IMR-90 (cell line): Measurements from ENCODE around the gene NNMT. TPM values are rescaled to one million over a fixed set of nuclear protein-coding genes. Genes with fewer than 3 reads are reported as not detected.

Experiments
- ATAC-seq: fragments of 200-7000 bp; cut with Tn5 transposase; 2 replicates; pipeline ENCODE4 v1.9.1; 2020; ENCODE audit warnings: low read depth, mild to moderate bottlenecking, moderate library complexity
- BruUV-seq: library from RNA; stranded (reverse); fragments of 400-500 nt; replicated peaks from 2 replicates; lab custom pipeline; 2021; lab: Mats Ljungman, UMichigan
- CTCF ChIA-PET: fragments of 300-600 bp; formaldehyde crosslinking; extraction: SDS; loops from one replicate; lab custom pipeline; 2021; ENCODE audit warnings: antibody characterized with exemption; lab: Yijun Ruan, JAX
- POLR2A ChIA-PET: fragments of 300-600 bp; sonication (Branson Sonifier 250); formaldehyde crosslinking; loops from one replicate; lab custom pipeline; 2022; ENCODE audit warnings: antibody characterized with exemption; ENCODE audit not compliant: unreplicated experiment; lab: Charles Lee
- DNase-seq: peaks from one replicate; pipeline ENCODE4 v3.0.0; 2013
- H2AFZ ChIP-seq: replicated peaks from 2 replicates; pipeline ENCODE3; 2013; ENCODE audit warnings: low read length, mild to moderate bottlenecking; ENCODE audit not compliant: poor library complexity
- H2AK5ac ChIP-seq: 2 replicates; pipeline ENCODE4 v1.6.1; 2013; ENCODE audit warnings: low read depth, low read length, inconsistent platforms
- H2AK9ac ChIP-seq: replicated peaks from 2 replicates; pipeline ENCODE3; 2013; ENCODE audit warnings: mild to moderate bottlenecking, low read depth, low read length, moderate library complexity; ENCODE audit not compliant: poor library complexity
- H2BK120ac ChIP-seq: 2 replicates; pipeline ENCODE4 v1.6.1; 2013; ENCODE audit warnings: low read depth, low read length, inconsistent platforms
- H2BK15ac ChIP-seq: 3 replicates; pipeline ENCODE4 v1.6.1; 2013; ENCODE audit warnings: low read depth, low read length, inconsistent platforms
- H2BK20ac ChIP-seq: 2 replicates; pipeline ENCODE4 v1.6.1; 2013; ENCODE audit warnings: low read depth, mild to moderate bottlenecking, inconsistent platforms, low read length, moderate library complexity
- H2BK5ac ChIP-seq: 2 replicates; pipeline ENCODE4 v1.6.1; 2013; ENCODE audit warnings: mild to moderate bottlenecking, low read depth, low read length, inconsistent platforms; ENCODE audit not compliant: poor library complexity, severe bottlenecking
- H3K14ac ChIP-seq: replicated peaks from 2 replicates; pipeline ENCODE4 v1.6.1; 2013; ENCODE audit warnings: low read depth, low read length, inconsistent platforms
- H3K18ac ChIP-seq: 2 replicates; pipeline ENCODE4 v1.6.1; 2013; ENCODE audit warnings: low read depth, low read length, control low read depth
- H3K23ac ChIP-seq: 2 replicates; pipeline ENCODE4 v1.6.1; 2013; ENCODE audit warnings: low read depth, low read length, inconsistent platforms
- H3K27ac ChIP-seq: 2 replicates; pipeline ENCODE4 v1.5.1; 2013; ENCODE audit warnings: mild to moderate bottlenecking, control low read depth, low read length; ENCODE audit not compliant: insufficient read depth
- H3K27me3 ChIP-seq: 2 replicates; pipeline ENCODE4 v1.6.1; 2013; ENCODE audit warnings: low read length; ENCODE audit not compliant: control insufficient read depth, insufficient read depth
- H3K36me3 ChIP-seq: 2 replicates; pipeline ENCODE4 v1.6.1; 2013; ENCODE audit warnings: low read length, mixed read lengths; ENCODE audit not compliant: control insufficient read depth, insufficient read depth
- H3K4ac ChIP-seq: 2 replicates; pipeline ENCODE4 v1.6.1; 2013; ENCODE audit warnings: low read depth, low read length, inconsistent platforms
- H3K4me1 ChIP-seq: 2 replicates; pipeline ENCODE4 v1.6.1; 2013; ENCODE audit warnings: low read length, mixed read lengths; ENCODE audit not compliant: control insufficient read depth, insufficient read depth
- H3K4me2 ChIP-seq: 2 replicates; pipeline ENCODE4 v1.6.1; 2013; ENCODE audit warnings: low read depth, mild to moderate bottlenecking, control low read depth, low read length, moderate library complexity
- H3K4me3 ChIP-seq: 2 replicates; pipeline ENCODE4 v1.5.1; 2013; ENCODE audit warnings: low read depth, mild to moderate bottlenecking, control low read depth, low read length, moderate library complexity; ENCODE audit not compliant: insufficient read depth
- H3K56ac ChIP-seq: 2 replicates; pipeline ENCODE4 v1.6.1; 2013; ENCODE audit warnings: low read length, inconsistent platforms; ENCODE audit not compliant: insufficient read depth; ENCODE audit errors: extremely low read depth
- H3K79me1 ChIP-seq, 2 experiments: 2 replicates each; pipeline ENCODE4 v1.6.1; 2013; ENCODE audit warnings: low read length in 2 of 2, inconsistent platforms in 1 of 2, low read depth in 1 of 2
- H3K9ac ChIP-seq: 2 replicates; pipeline ENCODE4 v1.6.1; 2013; ENCODE audit warnings: low read depth, low read length, control low read depth
- H3K9me1 ChIP-seq: 2 replicates; pipeline ENCODE4 v1.6.1; 2013; ENCODE audit warnings: low read length, inconsistent platforms; ENCODE audit not compliant: insufficient read depth
- H3K9me3 ChIP-seq: 2 replicates; pipeline ENCODE4 v1.6.1; 2013; ENCODE audit warnings: low read length; ENCODE audit not compliant: control insufficient read depth, insufficient read depth
- H4K20me1 ChIP-seq: 2 replicates; pipeline ENCODE4 v1.6.1; 2013; ENCODE audit warnings: low read length, inconsistent platforms; ENCODE audit not compliant: insufficient read depth
- H4K5ac ChIP-seq: 2 replicates; pipeline ENCODE4 v1.6.1; 2013; ENCODE audit warnings: mild to moderate bottlenecking, low read depth, low read length, control low read depth
- H4K8ac ChIP-seq, 2 experiments: 2 replicates each; pipeline ENCODE4 v1.6.1; 2013; ENCODE audit warnings: low read depth in 2 of 2, low read length in 2 of 2, control low read depth in 1 of 2, inconsistent platforms in 1 of 2
- H4K91ac ChIP-seq: 2 replicates; pipeline ENCODE4 v1.6.1; 2013; ENCODE audit warnings: low read depth, low read length, inconsistent platforms; ENCODE audit not compliant: insufficient read depth
- CTCF ChIP-seq: conservative IDR thresholded peaks from 2 replicates; pipeline ENCODE4 v1.5.1; 2012; ENCODE audit warnings: mild to moderate bottlenecking, low read depth, low read length, improper control_type of control experiment
- WGBS, 2 experiments: methylation state at CpG; one replicate each; pipeline versions ENCODE4 v1.1.5 to v1.1.7; 2013; ENCODE audit warnings: missing lambda C conversion rate in 2 of 2; ENCODE audit not compliant: insufficient read length in 1 of 2; ENCODE audit errors: extremely low coverage in 2 of 2; 5-methylcytosine and 5-hydroxymethylcytosine counted together
- dilution Hi-C: fragments of 300-500 bp; cut with HindIII; formaldehyde crosslinking; loops from one replicate; pipeline ENCODE4 v1.14.3; 2018; ENCODE audit warnings: low sequenced_read_pairs; ENCODE audit not compliant: unreplicated experiment
- in situ Hi-C: fragments of 300-500 bp; cut with MboI; formaldehyde crosslinking; loops from 3 replicates; pipeline ENCODE4 v1.14.3; 2019; ENCODE audit warnings: low sequenced_read_pairs, inconsistent platforms, mixed read lengths
- intact Hi-C: fragments of 100-400 bp; cut with micrococcal nuclease; formaldehyde crosslinking; loops from 2 replicates; pipeline ENCODE4 v1.10.0; 2022
- polyA plus RNA-seq, 3 experiments: library from polyadenylated mRNA; depleted of rRNA; stranded (reverse); fragments of >200 nt; gene quantifications; 2 replicates each; pipeline ENCODE4 v1.2.3, GENCODE V29; 2012; ENCODE audit warnings: low replicate concordance in 1 of 3
- total RNA-seq: library from RNA; depleted of rRNA; stranded (reverse); fragments of >200 nt; gene quantifications from 2 replicates; pipeline ENCODE4 v1.2.3, GENCODE V29; 2012

Gene NNMT
- total and polyA plus RNA-seq, 2 of the 4 experiments (the other 2 are of a cell fraction): 79.7 to 108 TPM

GRCh38 chr11:114256967-114257286 lies 39.3 kb upstream of the NNMT start:
- 56% methylated on average over 4 of the region's 10 CpGs; no CpG with 5 or more reads in 1 of the 2 experiments for WGBS, 2 experiments
- Histone ChIP-seq H3K18ac (no peak overlapping the region), H3K9me3 (no peaks in the 10 kb centered on the region), H2BK20ac (no peak overlapping the region), H3K4ac (no peak overlapping the region), H3K27ac (no peak overlapping the region), H3K4me1 (no peaks in the 10 kb centered on the region), H3K56ac (no peak overlapping the region), H4K5ac (no peak overlapping the region), H2AK9ac (no peak overlapping the region), H3K4me2 (no peak overlapping the region), H3K9ac (no peak overlapping the region), H2AK5ac (no peak overlapping the region), H2BK120ac (no peak overlapping the region), H4K8ac (no peak overlapping the region), H3K79me1 (no peaks in the 10 kb centered on the region), H3K14ac (no peak overlapping the region), H3K27me3 (peaks cover 34% of the 10 kb centered on the region; the same call in 1 of the 2 replicates), H4K20me1 (no peaks in the 10 kb centered on the region), H4K91ac (no peak overlapping the region), H2BK5ac (no peak overlapping the region), H3K36me3 (no peaks in the 10 kb centered on the region), H2AFZ (peak overlapping the region; percentile 32), H2BK15ac (no peak overlapping the region), H3K4me3 (no peak overlapping the region), H3K23ac (no peak overlapping the region), H3K9me1 (no peaks in the 10 kb centered on the region)
- ATAC-seq (no peak), DNase-seq (no peak)
- dilution Hi-C loops (no loop called here), in situ Hi-C loops (no loop called here), intact Hi-C loops (no loop called here)
- ChIA-PET POLR2A (no interaction called here), CTCF (interaction anchor here (1.0 kb wide), 1 partner anchor 361 kb away, joined by 3 read pairs; no protein-coding TSS in a partner anchor)
- BruUV-seq: no TSS peak
- no peak for TF ChIP-seq CTCF
